IPS-11a (cell line): ENCODE data around the gene MCTS1.
"Not testable (repeated sequence)": the region's sequence is repeated elsewhere in the genome, so short reads cannot be mapped to it uniquely, and the experiment has no call there.

Experiments used
- H3K4me3 ChIP-seq: one replicate; pipeline ENCODE4 v1.5.1; 2013; ENCODE audit warnings: low read depth, low read length, control low read depth

MCTS1 gene

GRCh38 chrX:120603707-120604360 lies at the start of gene MCTS1:
Gene MCTS1 (plus strand): TSS chrX:120604101. CDS start chrX:120604237, 136 bp downstream.
- H3K4me3 ChIP-seq: peak within 1 kb of the TSS; percentile 69

- no peak overlapping the region for H3K4me3 ChIP-seq
These were observed 47.6 kb upstream of the MCTS1 start for GRCh38 chrX:120556251-120556650.

DNA sequence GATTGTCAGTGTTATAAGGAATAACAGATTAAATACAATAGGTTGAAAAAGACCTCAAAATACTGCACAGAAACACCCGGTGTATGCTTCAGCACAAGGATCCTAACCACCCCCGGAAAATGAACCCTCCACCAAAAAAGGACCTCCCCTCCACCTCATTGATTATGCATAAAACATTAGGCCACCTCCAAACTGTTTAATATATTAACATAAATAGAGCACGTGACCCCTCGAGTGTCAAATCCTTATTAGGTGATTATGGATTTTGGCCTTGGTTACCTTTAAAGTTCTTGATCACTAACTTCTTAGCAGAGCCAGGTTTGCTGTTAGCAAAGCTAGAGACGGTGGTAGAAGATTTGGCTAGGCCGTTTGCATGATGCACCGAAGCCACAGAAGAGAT lies 44.1 kb upstream of the MCTS1 start:
- peak overlapping the region; percentile 57 for H3K4me3 ChIP-seq

GRCh38 chrX:120560405-120560841 lies 43.5 kb upstream of the MCTS1 start:
- H3K4me3 ChIP-seq: peak overlapping the region; percentile 57

GRCh38 chrX:120560842-120561633 lies 42.9 kb upstream of the MCTS1 start, which contains the start of gene CUL4B:
Gene CUL4B (minus strand): TSS chrX:120560962. CDS start chrX:120560638, 324 bp downstream.
- peak within 1 kb of the TSS; percentile 57 for H3K4me3 ChIP-seq

DNA sequence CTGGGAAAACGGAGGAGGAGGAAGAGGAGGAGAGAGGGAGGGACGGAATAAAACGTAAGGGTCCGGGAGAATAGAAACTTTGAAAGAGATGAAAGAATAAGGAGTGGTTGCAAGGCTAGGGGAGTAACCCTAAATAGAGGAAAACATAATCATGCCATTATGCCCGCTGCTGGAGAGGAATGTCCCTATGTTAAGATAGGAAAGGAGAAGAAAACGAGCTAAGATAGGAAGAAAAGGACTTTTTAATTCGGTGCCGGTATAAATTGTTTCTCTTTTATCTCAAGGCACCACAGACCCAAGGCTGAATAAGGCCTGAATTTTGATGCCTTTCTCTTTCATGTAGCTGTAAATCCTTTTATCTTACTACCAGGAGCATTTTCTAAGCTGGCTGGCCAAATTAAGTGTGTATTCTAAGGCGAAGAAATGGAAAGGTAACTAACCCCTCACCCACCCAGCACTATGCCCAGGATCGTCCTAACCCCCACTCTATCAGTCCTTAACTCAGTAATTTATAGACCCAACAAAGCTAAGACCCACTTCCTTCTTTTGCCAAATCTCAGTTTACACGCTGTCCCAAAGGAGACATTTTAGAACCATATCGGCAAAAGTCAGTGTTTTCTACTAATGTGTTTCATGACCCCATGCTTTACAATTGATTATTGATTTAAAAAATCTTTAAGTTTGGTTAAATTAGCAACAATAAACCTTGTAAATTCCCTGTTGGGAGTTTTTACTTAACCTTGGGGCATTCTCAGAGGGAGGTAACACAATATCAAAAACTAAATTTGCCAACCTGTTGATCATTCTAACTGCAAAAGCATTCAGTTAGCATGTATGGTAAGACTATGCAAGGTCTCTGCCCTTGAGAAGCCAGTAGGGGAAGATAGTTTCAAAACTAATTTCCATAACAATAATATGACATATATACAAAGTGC lies 42.0 kb upstream of the MCTS1 start:
- peak overlapping the region; percentile 43 for H3K4me3 ChIP-seq

GRCh38 chrX:120562569-120562926 lies 41.4 kb upstream of the MCTS1 start:
- no peak overlapping the region for H3K4me3 ChIP-seq

- H3K4me3 ChIP-seq: no peak overlapping the region
These were observed 39.0 kb upstream of the MCTS1 start for GRCh38 chrX:120564925-120565324.

DNA sequence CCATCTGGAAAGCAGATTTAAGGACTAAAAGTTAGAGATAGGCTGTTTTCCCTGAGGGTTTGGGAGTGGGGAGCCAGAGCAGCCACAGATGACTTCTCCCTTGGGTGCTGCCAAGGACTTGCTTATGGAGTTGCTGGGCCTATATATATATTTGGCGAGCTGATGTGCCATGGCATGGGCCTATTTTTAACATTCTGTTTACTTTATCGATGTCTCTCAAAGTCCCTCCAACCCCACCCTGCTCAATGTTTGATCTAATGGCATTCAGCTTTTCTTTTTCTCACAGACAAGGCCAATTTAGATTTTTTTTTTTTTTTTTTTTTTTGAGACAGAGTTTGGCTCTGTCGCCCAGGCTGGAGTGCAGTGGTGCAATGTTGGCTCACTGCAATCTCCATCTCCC lies 37.1 kb upstream of the MCTS1 start:
- no peak overlapping the region for H3K4me3 ChIP-seq

DNA sequence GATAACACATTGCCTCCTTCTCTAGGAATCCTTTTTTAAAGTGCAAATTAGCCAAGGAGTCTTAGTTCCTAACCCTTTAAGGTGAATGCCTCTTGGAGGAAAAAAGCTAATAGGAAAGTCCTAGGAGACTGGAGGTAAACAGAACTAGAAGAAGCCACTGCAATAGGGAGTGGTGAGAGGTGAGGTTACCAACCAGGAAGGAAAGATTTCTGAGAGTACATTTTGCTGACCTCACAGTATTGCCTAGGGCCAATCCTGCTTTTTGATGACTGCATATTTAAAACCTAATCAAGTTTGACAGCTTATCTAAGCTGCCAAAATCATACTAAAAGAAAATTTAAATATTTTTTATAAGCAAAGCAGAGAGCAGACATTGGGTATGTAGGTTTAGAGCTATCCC lies 35.9 kb upstream of the MCTS1 start:
- H3K4me3 ChIP-seq: no peak overlapping the region

DNA sequence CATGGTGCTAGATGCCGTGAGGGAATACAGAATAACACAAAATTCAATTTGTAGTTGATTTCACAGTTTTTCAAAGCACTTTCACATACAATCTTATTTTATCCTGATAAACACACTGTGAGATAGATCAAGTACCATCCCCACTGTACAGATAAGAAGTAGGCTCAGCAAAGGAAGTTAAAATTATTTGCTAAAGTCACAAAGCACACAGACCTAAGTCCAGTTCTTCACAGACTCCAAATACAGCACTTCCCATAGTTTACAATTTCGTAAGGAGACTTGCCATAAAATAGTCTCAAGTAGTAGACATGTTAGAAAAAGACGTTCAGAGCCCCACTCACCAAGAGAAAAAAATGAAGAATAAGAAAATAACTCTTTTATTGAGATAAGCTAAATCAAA lies 35.3 kb upstream of the MCTS1 start:
- H3K4me3 ChIP-seq: no peak overlapping the region

- H3K4me3 ChIP-seq: no peak overlapping the region
These were observed 33.8 kb upstream of the MCTS1 start for GRCh38 chrX:120570011-120570600.

DNA sequence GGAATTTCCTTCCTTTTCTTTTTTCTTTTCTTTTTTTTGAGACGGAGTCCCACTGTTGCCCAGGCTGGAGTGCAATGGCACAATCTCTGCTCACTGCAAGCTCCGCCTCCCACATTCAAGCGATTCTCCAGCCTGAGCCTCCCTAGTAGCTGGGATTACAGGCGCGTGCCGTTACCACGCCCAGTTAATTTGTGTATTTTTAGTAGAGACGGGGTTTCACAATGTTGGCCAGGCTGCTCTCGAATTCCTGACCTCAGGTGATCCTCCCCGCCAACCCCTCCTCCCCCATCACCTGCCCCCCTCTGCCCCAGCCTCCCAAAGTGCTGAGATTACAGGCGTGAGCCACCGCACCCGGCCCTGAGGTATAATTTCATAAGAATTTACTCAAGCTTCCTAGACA lies 30.1 kb upstream of the MCTS1 start:
- not testable (repeated sequence) for H3K4me3 ChIP-seq

GRCh38 chrX:120575379-120576114 lies 28.4 kb upstream of the MCTS1 start:
- no peak overlapping the region for H3K4me3 ChIP-seq

- no peak overlapping the region for H3K4me3 ChIP-seq
These were observed 18.2 kb upstream of the MCTS1 start for GRCh38 chrX:120585702-120586101.

GRCh38 chrX:120604361-120604782 lies 471 bp downstream of the MCTS1 start:
- H3K4me3 ChIP-seq: peak overlapping the region; percentile 69

GRCh38 chrX:120612086-120612485 lies 8.2 kb downstream of the MCTS1 start:
- no peak overlapping the region for H3K4me3 ChIP-seq

- H3K4me3 ChIP-seq: no peak overlapping the region
These were observed 10.9 kb downstream of the MCTS1 start for GRCh38 chrX:120614816-120615215.

GRCh38 chrX:120617996-120618630 lies 14.2 kb downstream of the MCTS1 start:
- no peak overlapping the region for H3K4me3 ChIP-seq

- no peak overlapping the region for H3K4me3 ChIP-seq
These were observed 21.5 kb downstream of the MCTS1 start for GRCh38 chrX:120625371-120625770.
